Subcutaneous abdominal adipose tissue (tissue), 5 donors: ENCODE measurements around the gene BTG2.

Experiments used
- H3K27ac ChIP-seq: one replicate; pipeline ENCODE4 v1.7.0; 2013; ENCODE audit warnings: low read depth, mild to moderate bottlenecking, inconsistent platforms, low read length, moderate library complexity
- H3K27me3 ChIP-seq, 5 donors: one replicate each; pipeline ENCODE4 v1.7.0; 2013; ENCODE audit warnings: low read length in 5 of 5, inconsistent platforms in 1 of 5; ENCODE audit not compliant: control insufficient read depth in 5 of 5, insufficient read depth in 4 of 5
- H3K36me3 ChIP-seq, 5 donors: one replicate each; pipeline ENCODE4 v1.7.0; 2013; ENCODE audit warnings: low read length in 5 of 5; ENCODE audit not compliant: control insufficient read depth in 5 of 5, insufficient read depth in 5 of 5
- H3K4me1 ChIP-seq, 5 donors: one replicate each; pipeline ENCODE4 v1.7.0; 2013; ENCODE audit warnings: low read length in 5 of 5, mild to moderate bottlenecking in 3 of 5, moderate library complexity in 1 of 5; ENCODE audit not compliant: control insufficient read depth in 5 of 5, insufficient read depth in 5 of 5
- H3K4me3 ChIP-seq, 5 donors: one replicate each; pipeline ENCODE4 v1.7.0; 2013; ENCODE audit warnings: low read length in 5 of 5, low read depth in 1 of 5
- H3K9ac ChIP-seq, 5 donors: one replicate each; pipeline ENCODE4 v1.7.0; 2013; ENCODE audit warnings: low read length in 5 of 5, mild to moderate bottlenecking in 4 of 5, moderate library complexity in 3 of 5
- H3K9me3 ChIP-seq, 5 donors: one replicate each; pipeline ENCODE4 v1.7.0; 2013; ENCODE audit warnings: low read length in 5 of 5; ENCODE audit not compliant: control insufficient read depth in 5 of 5
- donor health status: healthy.
- donor health status: healthy.
- donor health status: healthy.
- donor health status: healthy.
- donor health status: healthy.

BTG2 gene

DNA sequence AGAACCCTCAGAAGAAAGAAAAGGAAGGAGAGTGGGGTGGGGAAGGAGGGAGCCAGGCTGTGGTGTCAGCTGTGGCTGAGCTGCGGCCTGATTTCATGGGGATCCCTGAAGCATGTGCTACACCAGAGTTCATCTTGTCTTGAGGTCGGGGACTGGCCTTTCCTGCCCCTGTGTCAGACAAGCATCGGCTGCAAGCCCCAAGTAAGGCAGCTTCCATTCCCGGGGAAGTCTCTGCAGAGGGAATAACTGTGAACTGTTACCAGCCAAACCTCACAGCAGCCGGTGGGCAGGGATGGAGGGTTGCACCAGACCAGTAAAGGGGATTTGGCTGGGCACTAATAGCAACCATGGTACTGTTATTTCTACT, 35.7 kb upstream of the BTG2 start:
- Histone ChIP-seq H3K27me3 (no peaks in the 10 kb centered on the region), H3K4me1 (peaks cover 1 to 41% (median 30%) of the 10 kb centered on the region in 5 donors), H3K36me3 (no peaks in the 10 kb centered on the region), H3K27ac (no peak overlapping the region), H3K9ac (peak overlapping the region in 1 of 5 donors; percentile 19), H3K9me3 (no peaks in the 10 kb centered on the region), H3K4me3 (no peak overlapping the region)

GRCh38 chr1:203270448-203270847, 34.9 kb upstream of the BTG2 start:
- H3K4me1 ChIP-seq, result peaks cover 5 to 48% (median 35%) of the 10 kb centered on the region in 5 donors
- peak overlapping the region in 1 of 5 donors; percentile 37 for H3K4me3 ChIP-seq

GRCh38 chr1:203271018-203271743, 34.1 kb upstream of the BTG2 start:
- Histone ChIP-seq H3K9ac (no peak overlapping the region), H3K4me3 (peak overlapping the region in 1 of 5 donors; percentile 37), H3K36me3 (no peaks in the 10 kb centered on the region), H3K9me3 (no peaks in the 10 kb centered on the region), H3K4me1 (peaks cover 5 to 53% (median 35%) of the 10 kb centered on the region in 5 donors), H3K27ac (no peak overlapping the region), H3K27me3 (no peaks in the 10 kb centered on the region)

More at GRCh38 chr1:203270448-203270847, 34.9 kb upstream of the BTG2 start:
- no peaks in the 10 kb centered on the region for H3K36me3 ChIP-seq
- no peaks in the 10 kb centered on the region for H3K9me3 ChIP-seq
- no peak overlapping the region for H3K27ac ChIP-seq
- no peaks in the 10 kb centered on the region for H3K27me3 ChIP-seq
- no peak overlapping the region for H3K9ac ChIP-seq

GRCh38 chr1:203271962-203272632, 33.2 kb upstream of the BTG2 start:
- Histone ChIP-seq H3K4me1 (peaks cover 5 to 56% (median 39%) of the 10 kb centered on the region in 5 donors), H3K27me3 (no peaks in the 10 kb centered on the region), H3K4me3 (no peak overlapping the region), H3K9ac (no peak overlapping the region), H3K9me3 (no peaks in the 10 kb centered on the region), H3K27ac (no peak overlapping the region), H3K36me3 (no peaks in the 10 kb centered on the region)

DNA sequence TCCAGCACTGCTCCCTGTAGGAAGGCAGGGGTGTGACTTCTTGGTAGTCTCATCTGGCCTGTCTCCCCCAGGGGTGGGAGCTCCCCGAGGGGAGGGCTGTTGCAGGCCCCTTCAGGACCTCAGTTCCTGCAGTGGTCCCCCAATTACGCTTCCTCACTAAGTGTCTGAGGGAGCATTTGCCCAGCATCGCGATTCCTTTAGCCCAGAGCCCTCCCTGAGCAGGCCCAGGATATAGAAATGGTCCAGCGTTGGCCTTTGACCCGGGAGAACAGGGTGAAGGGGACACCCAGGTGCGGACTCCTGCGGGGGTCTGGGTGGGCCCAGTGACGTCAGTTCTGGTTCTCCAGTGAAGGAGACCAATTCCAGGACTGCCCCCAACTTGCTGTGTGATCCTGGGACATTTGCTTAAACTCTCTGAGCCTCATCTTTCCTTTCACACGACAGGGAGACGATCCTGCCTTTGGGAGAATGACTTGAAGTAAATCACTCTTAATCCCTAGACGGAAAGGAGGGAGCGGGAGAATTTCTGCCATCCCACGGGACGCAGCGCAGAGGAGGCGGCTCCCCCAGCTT, 32.6 kb upstream of the BTG2 start:
- Histone ChIP-seq H3K27me3 (no peaks in the 10 kb centered on the region), H3K36me3 (no peaks in the 10 kb centered on the region), H3K27ac (peak overlapping the region; percentile 80), H3K9ac (peak overlapping the region in 1 of 5 donors; percentile 44), H3K9me3 (no peaks in the 10 kb centered on the region), H3K4me1 (peaks cover 5 to 58% (median 41%) of the 10 kb centered on the region in 5 donors), H3K4me3 (peak overlapping the region in 4 of 5 donors; percentile 33 to 63 (median 54))

GRCh38 chr1:203273206-203273868, 32.0 kb upstream of the BTG2 start:
- H3K9me3 ChIP-seq, result no peaks in the 10 kb centered on the region
- peaks cover 11 to 62% (median 45%) of the 10 kb centered on the region in 5 donors for H3K4me1 ChIP-seq
- peak overlapping the region; percentile 26 to 63 (median 53) for H3K4me3 ChIP-seq
- H3K36me3 ChIP-seq, result no peaks in the 10 kb centered on the region
- peak overlapping the region; percentile 80 for H3K27ac ChIP-seq
- H3K9ac ChIP-seq, result peak overlapping the region in 4 of 5 donors; percentile 16 to 57 (median 30)
- no peaks in the 10 kb centered on the region for H3K27me3 ChIP-seq

GRCh38 chr1:203273869-203274602, 31.3 kb upstream of the BTG2 start:
- H3K27ac ChIP-seq, result peak overlapping the region; percentile 80
- no peaks in the 10 kb centered on the region for H3K36me3 ChIP-seq
- H3K4me3 ChIP-seq, result peak overlapping the region; percentile 12 to 63 (median 53)
- no peaks in the 10 kb centered on the region for H3K9me3 ChIP-seq
- H3K9ac ChIP-seq, result peak overlapping the region in 4 of 5 donors; percentile 16 to 57 (median 30)
- no peaks in the 10 kb centered on the region for H3K27me3 ChIP-seq
- peaks cover 17 to 65% (median 52%) of the 10 kb centered on the region in 5 donors for H3K4me1 ChIP-seq

DNA sequence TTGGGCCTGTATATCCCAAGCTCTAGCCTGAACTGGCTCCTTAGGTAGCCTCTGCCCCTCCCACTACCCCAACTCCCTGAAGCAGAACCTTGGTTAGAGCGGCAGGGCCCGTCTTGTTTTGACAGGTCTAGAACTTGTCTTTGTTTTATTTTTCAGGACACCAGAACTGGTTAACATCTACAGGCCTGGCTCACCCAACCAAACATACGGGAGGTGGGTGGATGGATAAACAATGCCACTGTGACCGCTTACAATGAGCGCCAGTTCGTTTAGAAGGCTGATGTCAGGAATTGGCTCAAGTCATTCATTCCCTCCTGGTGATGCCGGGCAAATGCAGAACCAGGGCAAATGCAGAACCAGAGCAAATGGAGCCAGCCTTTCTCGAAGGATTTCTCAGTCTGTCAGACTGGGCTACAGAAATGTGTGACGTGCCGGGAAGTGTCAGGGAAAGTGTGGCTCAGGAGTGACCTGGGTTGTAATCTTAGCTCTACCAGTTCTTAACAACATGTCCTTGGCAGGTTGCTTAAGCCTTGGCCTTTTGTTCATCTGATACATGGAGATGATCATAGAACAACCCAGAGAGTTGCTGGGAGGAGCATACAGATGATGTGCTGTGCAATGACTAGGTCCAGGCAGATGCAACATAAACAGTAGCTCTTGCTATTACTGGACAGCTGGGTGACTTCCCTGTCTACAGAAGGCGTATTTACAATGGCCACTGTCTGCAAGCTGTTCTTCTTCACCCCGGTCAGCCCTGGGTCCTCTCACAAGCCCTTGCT, 30.5 kb upstream of the BTG2 start:
- Histone ChIP-seq H3K4me1 (peaks cover 19 to 67% (median 56%) of the 10 kb centered on the region in 5 donors), H3K9ac (no peak overlapping the region)

More for the DNA sequence above, 30.5 kb upstream of the BTG2 start:
- Histone ChIP-seq H3K9me3 (no peaks in the 10 kb centered on the region), H3K36me3 (no peaks in the 10 kb centered on the region), H3K4me3 (no peak overlapping the region), H3K27me3 (no peaks in the 10 kb centered on the region), H3K27ac (peak overlapping the region; percentile 80)
